GM23338 (cell line): ENCODE data around the gene ARMC8.

Experiments used
- CREB1 ChIP-seq: fragments of 250-450 bp; sonication (Bioruptor Pico); IDR thresholded peaks from 2 replicates; pipeline ENCODE4 v1.5.0; 2020; ENCODE audit warnings: low read depth, mild to moderate bottlenecking, moderate library complexity
- EZH2 ChIP-seq: fragments of 200-600 bp; sonication (generic); IDR thresholded peaks from one replicate; pipeline ENCODE4 v1.8.0; 2017; ENCODE audit warnings: antibody characterized with exemption, mild to moderate bottlenecking, low read depth; ENCODE audit not compliant: unreplicated experiment
- POLR2AphosphoS5 ChIP-seq: IDR thresholded peaks from 2 replicates; pipeline ENCODE4 v1.6.1; 2016; ENCODE audit warnings: antibody characterized with exemption, low read depth
- ZNF114 ChIP-seq: fragments of 250-450 bp; sonication (Bioruptor Pico); IDR thresholded peaks from 2 replicates; pipeline ENCODE4 v1.5.0; 2020; ENCODE audit warnings: mild to moderate bottlenecking, moderate library complexity
- TF ChIP-seq, protein P1 (sequence below), 2 experiments: fragments of 200-600 bp in 1 of 2; sonication (generic) in 1 of 2; conservative IDR thresholded peaks; 2 replicates each; pipeline versions ENCODE4 v1.5.1 to v1.6.1; 2016 to 2017; ENCODE audit warnings: antibody characterized with exemption in 2 of 2, low read depth in 2 of 2, mild to moderate bottlenecking in 2 of 2, moderate library complexity in 1 of 2
- TF ChIP-seq, protein P2 (sequence below): IDR thresholded peaks from one replicate; pipeline ENCODE4 v1.6.1; 2018; ENCODE audit warnings: antibody characterized with exemption; ENCODE audit not compliant: unreplicated experiment

DNA sequence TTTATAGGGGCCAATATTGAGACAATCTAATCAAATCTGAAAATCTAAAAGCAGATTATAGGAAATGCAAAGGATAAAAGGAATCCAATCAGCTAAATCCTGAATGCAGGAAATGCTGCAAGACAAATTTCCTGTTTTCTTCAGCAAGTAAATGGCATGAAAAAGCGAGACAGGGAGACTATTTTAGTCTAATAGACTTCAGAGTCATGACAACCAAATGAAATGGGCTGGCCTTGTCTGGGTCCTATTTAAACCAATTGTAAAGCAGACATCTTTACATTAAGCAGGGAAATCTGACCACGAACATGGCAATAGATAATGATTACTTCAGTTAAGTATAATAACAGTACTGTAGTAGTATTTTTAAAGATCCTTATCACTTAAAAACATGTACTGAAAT lies 14.5 kb upstream of the ARMC8 start:
- no peak for TF ChIP-seq POLR2AphosphoS5
- TF ChIP-seq, protein P1, sequence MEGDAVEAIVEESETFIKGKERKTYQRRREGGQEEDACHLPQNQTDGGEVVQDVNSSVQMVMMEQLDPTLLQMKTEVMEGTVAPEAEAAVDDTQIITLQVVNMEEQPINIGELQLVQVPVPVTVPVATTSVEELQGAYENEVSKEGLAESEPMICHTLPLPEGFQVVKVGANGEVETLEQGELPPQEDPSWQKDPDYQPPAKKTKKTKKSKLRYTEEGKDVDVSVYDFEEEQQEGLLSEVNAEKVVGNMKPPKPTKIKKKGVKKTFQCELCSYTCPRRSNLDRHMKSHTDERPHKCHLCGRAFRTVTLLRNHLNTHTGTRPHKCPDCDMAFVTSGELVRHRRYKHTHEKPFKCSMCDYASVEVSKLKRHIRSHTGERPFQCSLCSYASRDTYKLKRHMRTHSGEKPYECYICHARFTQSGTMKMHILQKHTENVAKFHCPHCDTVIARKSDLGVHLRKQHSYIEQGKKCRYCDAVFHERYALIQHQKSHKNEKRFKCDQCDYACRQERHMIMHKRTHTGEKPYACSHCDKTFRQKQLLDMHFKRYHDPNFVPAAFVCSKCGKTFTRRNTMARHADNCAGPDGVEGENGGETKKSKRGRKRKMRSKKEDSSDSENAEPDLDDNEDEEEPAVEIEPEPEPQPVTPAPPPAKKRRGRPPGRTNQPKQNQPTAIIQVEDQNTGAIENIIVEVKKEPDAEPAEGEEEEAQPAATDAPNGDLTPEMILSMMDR (conservative IDR thresholded peaks at IDR 0.05; ENCODE audit: low read depth in 2 of 2) = no peak
- TF ChIP-seq EZH2 = no peak
- TF ChIP-seq, protein P2, sequence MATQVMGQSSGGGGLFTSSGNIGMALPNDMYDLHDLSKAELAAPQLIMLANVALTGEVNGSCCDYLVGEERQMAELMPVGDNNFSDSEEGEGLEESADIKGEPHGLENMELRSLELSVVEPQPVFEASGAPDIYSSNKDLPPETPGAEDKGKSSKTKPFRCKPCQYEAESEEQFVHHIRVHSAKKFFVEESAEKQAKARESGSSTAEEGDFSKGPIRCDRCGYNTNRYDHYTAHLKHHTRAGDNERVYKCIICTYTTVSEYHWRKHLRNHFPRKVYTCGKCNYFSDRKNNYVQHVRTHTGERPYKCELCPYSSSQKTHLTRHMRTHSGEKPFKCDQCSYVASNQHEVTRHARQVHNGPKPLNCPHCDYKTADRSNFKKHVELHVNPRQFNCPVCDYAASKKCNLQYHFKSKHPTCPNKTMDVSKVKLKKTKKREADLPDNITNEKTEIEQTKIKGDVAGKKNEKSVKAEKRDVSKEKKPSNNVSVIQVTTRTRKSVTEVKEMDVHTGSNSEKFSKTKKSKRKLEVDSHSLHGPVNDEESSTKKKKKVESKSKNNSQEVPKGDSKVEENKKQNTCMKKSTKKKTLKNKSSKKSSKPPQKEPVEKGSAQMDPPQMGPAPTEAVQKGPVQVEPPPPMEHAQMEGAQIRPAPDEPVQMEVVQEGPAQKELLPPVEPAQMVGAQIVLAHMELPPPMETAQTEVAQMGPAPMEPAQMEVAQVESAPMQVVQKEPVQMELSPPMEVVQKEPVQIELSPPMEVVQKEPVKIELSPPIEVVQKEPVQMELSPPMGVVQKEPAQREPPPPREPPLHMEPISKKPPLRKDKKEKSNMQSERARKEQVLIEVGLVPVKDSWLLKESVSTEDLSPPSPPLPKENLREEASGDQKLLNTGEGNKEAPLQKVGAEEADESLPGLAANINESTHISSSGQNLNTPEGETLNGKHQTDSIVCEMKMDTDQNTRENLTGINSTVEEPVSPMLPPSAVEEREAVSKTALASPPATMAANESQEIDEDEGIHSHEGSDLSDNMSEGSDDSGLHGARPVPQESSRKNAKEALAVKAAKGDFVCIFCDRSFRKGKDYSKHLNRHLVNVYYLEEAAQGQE = no peak
- TF ChIP-seq ZNF114 (CRISPR knock-in tag) = no peak
- no peak for TF ChIP-seq CREB1
